ENCODE measurements around the gene TPTE2. TPM values are rescaled to one million over a fixed set of nuclear protein-coding genes. Genes with fewer than 3 reads are reported as not detected.

The TPTE2 gene
- total and polyA plus RNA-seq, 2 of the 8 experiments (the other 6 are each of a cell fraction or from before 2014, with no cell fraction given), result not detected

- H3K18ac ChIP-seq (ENCODE audit: extremely low read depth, low read length), result no peak overlapping the region
- 74% methylated on average over 5 of the region's 5 CpGs; no CpG with 5 or more reads in 1 of the 2 experiments for WGBS, 2 experiments (ENCODE audit: extremely low coverage in 1 of 2, insufficient coverage in 1 of 2, insufficient read length in 1 of 2, insufficient replicate concordance in 2 of 2, low coverage in 1 of 2, low lambda C conversion rate in 2 of 2, missing lambda C conversion rate in 1 of 2)
- no peaks in the 10 kb centered on the region for H3K23me2 ChIP-seq (ENCODE audit: low read depth, low read length)
- no peaks in the 10 kb centered on the region for H4K20me1 ChIP-seq (replicated peaks in 1 of 2; ENCODE audit: control insufficient read depth in 1 of 2, insufficient read depth in 2 of 2, low read length in 2 of 2)
- no peak overlapping the region for H3K9ac ChIP-seq (replicated peaks in 1 of 4; ENCODE audit: extremely low read depth in 1 of 4, low read depth in 3 of 4, low read length in 3 of 4)
- H2BK20ac ChIP-seq (ENCODE audit: low read length), result no peak overlapping the region
- no peak overlapping the region for H4K91ac ChIP-seq (replicated peaks; ENCODE audit: insufficient read length, low read length)
- no peaks in the 10 kb centered on the region for H3K36me3 ChIP-seq (ENCODE audit: control insufficient read depth in 2 of 4, insufficient read depth in 4 of 4, low read length in 3 of 4)
- no peak overlapping the region for H2AK5ac ChIP-seq (ENCODE audit: low read depth, low read length)
- H3K4me1 ChIP-seq (replicated peaks in 1 of 4; ENCODE audit: control insufficient read depth in 3 of 4, insufficient read depth in 4 of 4, low read length in 3 of 4), result no peaks in the 10 kb centered on the region
- H3K27me3 ChIP-seq (replicated peaks in 1 of 4; ENCODE audit: control insufficient read depth in 3 of 4, extremely low read depth in 1 of 4, insufficient read depth in 3 of 4, low read length in 3 of 4), result no peaks in the 10 kb centered on the region
- no peaks in the 10 kb centered on the region for H3K79me1 ChIP-seq (ENCODE audit: low read depth, low read length)
- ChIA-PET CTCF (ENCODE audit: partially characterized antibody) (no interaction called here), POLR2A (ENCODE audit: partially characterized antibody) (no interaction called here)
- H3K4me2 ChIP-seq (ENCODE audit: insufficient read depth in 1 of 2, low read depth in 2 of 2, low read length in 2 of 2), result no peak overlapping the region
- no peak overlapping the region for H2BK5ac ChIP-seq (ENCODE audit: low read depth, low read length)
- H4K5ac ChIP-seq (ENCODE audit: insufficient read length, low read depth, low read length), result no peak overlapping the region
- H2AFZ ChIP-seq (ENCODE audit: low read length), result no peak overlapping the region
- no peaks in the 10 kb centered on the region for H3K79me2 ChIP-seq (ENCODE audit: control insufficient read depth in 1 of 2, insufficient read depth in 2 of 2, low read length in 2 of 2)
- no peak overlapping the region for H3K14ac ChIP-seq (ENCODE audit: insufficient read length)
- H3K4ac ChIP-seq (replicated peaks; ENCODE audit: insufficient read length, low read depth, low read length), result no peak overlapping the region
- no peak overlapping the region for H3K56ac ChIP-seq (replicated peaks; ENCODE audit: insufficient read length, low read depth, low read length)
- H3K4me3 ChIP-seq (ENCODE audit: extremely low read depth in 1 of 4, insufficient read depth in 2 of 4, low read depth in 3 of 4, low read length in 4 of 4), result no peak overlapping the region
- DNase-seq (ENCODE audit: low read depth in 1 of 2, low spot score in 2 of 2) (no peak), FAIRE-seq (no peak)
- H3K9me3 ChIP-seq (ENCODE audit: insufficient read depth in 2 of 2, low read depth in 1 of 2, low read length in 1 of 2), result peaks cover 6 to 10% of the 10 kb centered on the region in 2 experiments; a peak in 3 of 4 replicates
- H3K23ac ChIP-seq (ENCODE audit: insufficient read length), result no peak overlapping the region
- no peak overlapping the region for H2BK15ac ChIP-seq (ENCODE audit: low read length)
- no peak overlapping the region for H2BK12ac ChIP-seq (ENCODE audit: low read depth, low read length)
- no peak overlapping the region for H3K27ac ChIP-seq (ENCODE audit: low read depth, low read length)
- H4K8ac ChIP-seq (ENCODE audit: extremely low read depth, insufficient read depth, low read length), result no peak overlapping the region
- no peak overlapping the region for H2BK120ac ChIP-seq (replicated peaks; ENCODE audit: low read depth, low read length)
- TF ChIP-seq, protein P1, sequence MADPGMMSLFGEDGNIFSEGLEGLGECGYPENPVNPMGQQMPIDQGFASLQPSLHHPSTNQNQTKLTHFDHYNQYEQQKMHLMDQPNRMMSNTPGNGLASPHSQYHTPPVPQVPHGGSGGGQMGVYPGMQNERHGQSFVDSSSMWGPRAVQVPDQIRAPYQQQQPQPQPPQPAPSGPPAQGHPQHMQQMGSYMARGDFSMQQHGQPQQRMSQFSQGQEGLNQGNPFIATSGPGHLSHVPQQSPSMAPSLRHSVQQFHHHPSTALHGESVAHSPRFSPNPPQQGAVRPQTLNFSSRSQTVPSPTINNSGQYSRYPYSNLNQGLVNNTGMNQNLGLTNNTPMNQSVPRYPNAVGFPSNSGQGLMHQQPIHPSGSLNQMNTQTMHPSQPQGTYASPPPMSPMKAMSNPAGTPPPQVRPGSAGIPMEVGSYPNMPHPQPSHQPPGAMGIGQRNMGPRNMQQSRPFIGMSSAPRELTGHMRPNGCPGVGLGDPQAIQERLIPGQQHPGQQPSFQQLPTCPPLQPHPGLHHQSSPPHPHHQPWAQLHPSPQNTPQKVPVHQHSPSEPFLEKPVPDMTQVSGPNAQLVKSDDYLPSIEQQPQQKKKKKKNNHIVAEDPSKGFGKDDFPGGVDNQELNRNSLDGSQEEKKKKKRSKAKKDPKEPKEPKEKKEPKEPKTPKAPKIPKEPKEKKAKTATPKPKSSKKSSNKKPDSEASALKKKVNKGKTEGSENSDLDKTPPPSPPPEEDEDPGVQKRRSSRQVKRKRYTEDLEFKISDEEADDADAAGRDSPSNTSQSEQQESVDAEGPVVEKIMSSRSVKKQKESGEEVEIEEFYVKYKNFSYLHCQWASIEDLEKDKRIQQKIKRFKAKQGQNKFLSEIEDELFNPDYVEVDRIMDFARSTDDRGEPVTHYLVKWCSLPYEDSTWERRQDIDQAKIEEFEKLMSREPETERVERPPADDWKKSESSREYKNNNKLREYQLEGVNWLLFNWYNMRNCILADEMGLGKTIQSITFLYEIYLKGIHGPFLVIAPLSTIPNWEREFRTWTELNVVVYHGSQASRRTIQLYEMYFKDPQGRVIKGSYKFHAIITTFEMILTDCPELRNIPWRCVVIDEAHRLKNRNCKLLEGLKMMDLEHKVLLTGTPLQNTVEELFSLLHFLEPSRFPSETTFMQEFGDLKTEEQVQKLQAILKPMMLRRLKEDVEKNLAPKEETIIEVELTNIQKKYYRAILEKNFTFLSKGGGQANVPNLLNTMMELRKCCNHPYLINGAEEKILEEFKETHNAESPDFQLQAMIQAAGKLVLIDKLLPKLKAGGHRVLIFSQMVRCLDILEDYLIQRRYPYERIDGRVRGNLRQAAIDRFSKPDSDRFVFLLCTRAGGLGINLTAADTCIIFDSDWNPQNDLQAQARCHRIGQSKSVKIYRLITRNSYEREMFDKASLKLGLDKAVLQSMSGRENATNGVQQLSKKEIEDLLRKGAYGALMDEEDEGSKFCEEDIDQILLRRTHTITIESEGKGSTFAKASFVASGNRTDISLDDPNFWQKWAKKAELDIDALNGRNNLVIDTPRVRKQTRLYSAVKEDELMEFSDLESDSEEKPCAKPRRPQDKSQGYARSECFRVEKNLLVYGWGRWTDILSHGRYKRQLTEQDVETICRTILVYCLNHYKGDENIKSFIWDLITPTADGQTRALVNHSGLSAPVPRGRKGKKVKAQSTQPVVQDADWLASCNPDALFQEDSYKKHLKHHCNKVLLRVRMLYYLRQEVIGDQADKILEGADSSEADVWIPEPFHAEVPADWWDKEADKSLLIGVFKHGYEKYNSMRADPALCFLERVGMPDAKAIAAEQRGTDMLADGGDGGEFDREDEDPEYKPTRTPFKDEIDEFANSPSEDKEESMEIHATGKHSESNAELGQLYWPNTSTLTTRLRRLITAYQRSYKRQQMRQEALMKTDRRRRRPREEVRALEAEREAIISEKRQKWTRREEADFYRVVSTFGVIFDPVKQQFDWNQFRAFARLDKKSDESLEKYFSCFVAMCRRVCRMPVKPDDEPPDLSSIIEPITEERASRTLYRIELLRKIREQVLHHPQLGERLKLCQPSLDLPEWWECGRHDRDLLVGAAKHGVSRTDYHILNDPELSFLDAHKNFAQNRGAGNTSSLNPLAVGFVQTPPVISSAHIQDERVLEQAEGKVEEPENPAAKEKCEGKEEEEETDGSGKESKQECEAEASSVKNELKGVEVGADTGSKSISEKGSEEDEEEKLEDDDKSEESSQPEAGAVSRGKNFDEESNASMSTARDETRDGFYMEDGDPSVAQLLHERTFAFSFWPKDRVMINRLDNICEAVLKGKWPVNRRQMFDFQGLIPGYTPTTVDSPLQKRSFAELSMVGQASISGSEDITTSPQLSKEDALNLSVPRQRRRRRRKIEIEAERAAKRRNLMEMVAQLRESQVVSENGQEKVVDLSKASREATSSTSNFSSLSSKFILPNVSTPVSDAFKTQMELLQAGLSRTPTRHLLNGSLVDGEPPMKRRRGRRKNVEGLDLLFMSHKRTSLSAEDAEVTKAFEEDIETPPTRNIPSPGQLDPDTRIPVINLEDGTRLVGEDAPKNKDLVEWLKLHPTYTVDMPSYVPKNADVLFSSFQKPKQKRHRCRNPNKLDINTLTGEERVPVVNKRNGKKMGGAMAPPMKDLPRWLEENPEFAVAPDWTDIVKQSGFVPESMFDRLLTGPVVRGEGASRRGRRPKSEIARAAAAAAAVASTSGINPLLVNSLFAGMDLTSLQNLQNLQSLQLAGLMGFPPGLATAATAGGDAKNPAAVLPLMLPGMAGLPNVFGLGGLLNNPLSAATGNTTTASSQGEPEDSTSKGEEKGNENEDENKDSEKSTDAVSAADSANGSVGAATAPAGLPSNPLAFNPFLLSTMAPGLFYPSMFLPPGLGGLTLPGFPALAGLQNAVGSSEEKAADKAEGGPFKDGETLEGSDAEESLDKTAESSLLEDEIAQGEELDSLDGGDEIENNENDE (IDR thresholded peaks at IDR 0.05; ENCODE audit: insufficient replicate concordance, low read length), result no peak
Observed at GRCh38 chr13:19590423-19590822, 29.1 kb upstream of the TPTE2 start.

Data from H1 (cell line).